ENCODE results near the gene MCFD2.

MCFD2 gene

GRCh38 chr2:46887028-46887885 lies 28.3 kb downstream of the MCFD2 start:
- Histone ChIP-seq H3K9ac (no peak overlapping the region), H3K4me1 (ENCODE audit: low read depth, poor library complexity, severe bottlenecking) (no peaks in the 10 kb centered on the region), H3K27ac (no peak overlapping the region), H2AFZ (ENCODE audit: low read depth) (no peak overlapping the region), H3K79me2 (ENCODE audit: insufficient read depth, low read depth) (no peaks in the 10 kb centered on the region), H3K4me2 (no peak overlapping the region), H4K20me1 (ENCODE audit: insufficient read depth) (no peaks in the 10 kb centered on the region), H3K36me3 (ENCODE audit: insufficient read depth) (no peaks in the 10 kb centered on the region), H3K4me3 (IDR thresholded peaks at IDR 0.05; ENCODE audit: insufficient read depth, low read depth, low read length) (no peak overlapping the region), H3K27me3 (ENCODE audit: insufficient read depth, low read depth) (peaks cover 43% of the 10 kb centered on the region)
- no peak for TF ChIP-seq CTCF (conservative IDR thresholded peaks at IDR 0.05; ENCODE audit: low read depth, low read length)

GRCh38 chr2:46886268-46887027 lies 29.2 kb downstream of the MCFD2 start:
- no peaks in the 10 kb centered on the region for H4K20me1 ChIP-seq (ENCODE audit: insufficient read depth)
- H3K4me2 ChIP-seq = no peak overlapping the region
- no peak overlapping the region for H2AFZ ChIP-seq (ENCODE audit: low read depth)
- no peak overlapping the region for H3K9ac ChIP-seq
- TF ChIP-seq CTCF (conservative IDR thresholded peaks at IDR 0.05; ENCODE audit: low read depth, low read length) = no peak
- H3K27me3 ChIP-seq (ENCODE audit: insufficient read depth, low read depth) = peaks cover 50% of the 10 kb centered on the region
- no peak overlapping the region for H3K4me3 ChIP-seq (IDR thresholded peaks at IDR 0.05; ENCODE audit: insufficient read depth, low read depth, low read length)
- no peaks in the 10 kb centered on the region for H3K79me2 ChIP-seq (ENCODE audit: insufficient read depth, low read depth)
- H3K27ac ChIP-seq = no peak overlapping the region
- no peaks in the 10 kb centered on the region for H3K4me1 ChIP-seq (ENCODE audit: low read depth, poor library complexity, severe bottlenecking)
- no peaks in the 10 kb centered on the region for H3K36me3 ChIP-seq (ENCODE audit: insufficient read depth)

GRCh38 chr2:46885376-46885775 lies 30.2 kb downstream of the MCFD2 start:
- H3K27me3 ChIP-seq (ENCODE audit: insufficient read depth, low read depth) = peaks cover 61% of the 10 kb centered on the region
- H2AFZ ChIP-seq (ENCODE audit: low read depth) = no peak overlapping the region

GRCh38 chr2:46879511-46879910 lies 36.1 kb downstream of the MCFD2 start:
- Histone ChIP-seq H3K27me3 (ENCODE audit: insufficient read depth, low read depth) (peaks cover 65% of the 10 kb centered on the region), H3K4me2 (no peak overlapping the region)

More at GRCh38 chr2:46885376-46885775, 30.2 kb downstream of the MCFD2 start:
- H3K79me2 ChIP-seq (ENCODE audit: insufficient read depth, low read depth) = no peaks in the 10 kb centered on the region
- H3K36me3 ChIP-seq (ENCODE audit: insufficient read depth) = no peaks in the 10 kb centered on the region
- H3K9ac ChIP-seq = no peak overlapping the region
- no peak overlapping the region for H3K4me2 ChIP-seq
- H3K4me1 ChIP-seq (ENCODE audit: low read depth, poor library complexity, severe bottlenecking) = no peaks in the 10 kb centered on the region
- H3K27ac ChIP-seq = no peak overlapping the region
- H3K4me3 ChIP-seq (IDR thresholded peaks at IDR 0.05; ENCODE audit: insufficient read depth, low read depth, low read length) = no peak overlapping the region
- no peak for TF ChIP-seq CTCF (conservative IDR thresholded peaks at IDR 0.05; ENCODE audit: low read depth, low read length)
- H4K20me1 ChIP-seq (ENCODE audit: insufficient read depth) = no peaks in the 10 kb centered on the region

More at GRCh38 chr2:46879511-46879910, 36.1 kb downstream of the MCFD2 start:
- H3K4me1 ChIP-seq (ENCODE audit: low read depth, poor library complexity, severe bottlenecking) = peaks cover 5% of the 10 kb centered on the region
- H3K36me3 ChIP-seq (ENCODE audit: insufficient read depth) = no peaks in the 10 kb centered on the region
- H2AFZ ChIP-seq (ENCODE audit: low read depth) = no peak overlapping the region
- H4K20me1 ChIP-seq (ENCODE audit: insufficient read depth) = no peaks in the 10 kb centered on the region
- H3K4me3 ChIP-seq (IDR thresholded peaks at IDR 0.05; ENCODE audit: insufficient read depth, low read depth, low read length) = no peak overlapping the region
- no peak for TF ChIP-seq CTCF (conservative IDR thresholded peaks at IDR 0.05; ENCODE audit: low read depth, low read length)
- H3K9ac ChIP-seq = no peak overlapping the region
- H3K79me2 ChIP-seq (ENCODE audit: insufficient read depth, low read depth) = no peaks in the 10 kb centered on the region
- no peak overlapping the region for H3K27ac ChIP-seq
